IMR-90 (cell line): ENCODE data around the gene XIRP1.

Experiments
- CTCF ChIP-seq: conservative IDR thresholded peaks from 2 replicates; pipeline ENCODE4 v1.5.1; 2012; ENCODE audit warnings: mild to moderate bottlenecking, low read depth, low read length, improper control_type of control experiment
- MXI1 ChIP-seq: IDR thresholded peaks from 2 replicates; pipeline ENCODE4 v1.6.1; 2012; ENCODE audit warnings: low read depth, mild to moderate bottlenecking, low read length, moderate library complexity, borderline replicate concordance
- POLR2A ChIP-seq: IDR thresholded peaks from 2 replicates; pipeline ENCODE4 v1.6.1; 2012; ENCODE audit warnings: mild to moderate bottlenecking, low read depth, low read length
- RCOR1 ChIP-seq: IDR thresholded peaks from 2 replicates; pipeline ENCODE4 v1.6.1; 2012; ENCODE audit warnings: mild to moderate bottlenecking, low read length, improper control_type of control experiment; ENCODE audit not compliant: insufficient replicate concordance
- RFX5 ChIP-seq: IDR thresholded peaks from 2 replicates; pipeline ENCODE4 v1.8.0; 2012; ENCODE audit warnings: low read depth, mild to moderate bottlenecking, low read length, moderate library complexity

- TF ChIP-seq CTCF (no peak), RFX5 (no peak), POLR2A (no peak), RCOR1 (no peak), MXI1 (no peak)
These were observed 38.1 kb upstream of the XIRP1 start for GRCh38 chr3:39230453-39230852.
